Ishikawa (cell line): ENCODE measurements around the gene ABCG1.

Source experiments
- CEBPB ChIP-seq: IDR thresholded peaks from 2 replicates; pipeline ENCODE4 v1.6.1; 2012
- CREB1 ChIP-seq: IDR thresholded peaks from 2 replicates; pipeline ENCODE4 v1.6.1; 2012; ENCODE audit warnings: low read depth
- EGR1 ChIP-seq: IDR thresholded peaks from 2 replicates; pipeline ENCODE4 v1.6.1; 2012
- EP300 ChIP-seq: IDR thresholded peaks from 2 replicates; pipeline ENCODE4 v1.6.1; 2012; ENCODE audit warnings: borderline replicate concordance
- FOXM1 ChIP-seq: IDR thresholded peaks from 2 replicates; pipeline ENCODE4 v1.6.1; 2012; ENCODE audit warnings: low read depth, borderline replicate concordance
- MAX ChIP-seq: IDR thresholded peaks from 2 replicates; pipeline ENCODE4 v1.6.1; 2012
- RAD21 ChIP-seq: IDR thresholded peaks from 2 replicates; pipeline ENCODE4 v1.6.1; 2012; ENCODE audit warnings: low read depth
- REST ChIP-seq: IDR thresholded peaks from 2 replicates; pipeline ENCODE4 v1.6.1; 2012; ENCODE audit warnings: low read depth, mild to moderate bottlenecking
- TAF1 ChIP-seq: IDR thresholded peaks from 2 replicates; pipeline ENCODE4 v1.6.1; 2012; ENCODE audit warnings: low read depth, mild to moderate bottlenecking
- TCF12 ChIP-seq: IDR thresholded peaks from 2 replicates; pipeline ENCODE4 v1.6.1; 2012; ENCODE audit warnings: low read depth
- USF1 ChIP-seq: IDR thresholded peaks from 2 replicates; pipeline ENCODE4 v1.6.1; 2012
- ZBTB7A ChIP-seq: IDR thresholded peaks from 2 replicates; pipeline ENCODE4 v1.6.1; 2012; ENCODE audit warnings: low read depth

- TF ChIP-seq EP300 (no peak), MAX (no peak), REST (no peak), TAF1 (no peak), CREB1 (no peak), RAD21 (no peak), USF1 (no peak), CEBPB (no peak), ZBTB7A (no peak), FOXM1 (no peak), EGR1 (no peak), TCF12 (no peak)
These were observed 127.5 kb downstream of the ABCG1 start for GRCh38 chr21:42346441-42346840.
